ENCODE data around the gene SDHB. TPM values are rescaled to one million over a fixed set of nuclear protein-coding genes. Genes with fewer than 3 reads are reported as not detected.

The SDHB gene
- total and polyA plus RNA-seq, 2 of the 8 experiments (the other 6 are each of a cell fraction or from before 2014, with no cell fraction given), result 84.0 to 98.7 TPM

GRCh38 chr1:17059391-17060305 is 5.8 kb upstream of the SDHB start (continued):
- no peak for TF ChIP-seq CHD7 (IDR thresholded peaks at IDR 0.05; ENCODE audit: insufficient replicate concordance, low read length)
- TF ChIP-seq EP300 (IDR thresholded peaks at IDR 0.05; ENCODE audit: borderline replicate concordance in 1 of 2, low read depth in 2 of 2, low read length in 2 of 2), result no peak
- TF ChIP-seq USF2 (IDR thresholded peaks at IDR 0.05; ENCODE audit: low read length), result no peak
- no peak for TF ChIP-seq CBX5 (IDR thresholded peaks at IDR 0.05; ENCODE audit: low read depth, low read length)
- no peak for TF ChIP-seq KDM4A (IDR thresholded peaks at IDR 0.05; ENCODE audit: low read depth, low read length, severe bottlenecking)
- no peak for TF ChIP-seq TBP (IDR thresholded peaks at IDR 0.05; ENCODE audit: low read depth, low read length)
- no peak for TF ChIP-seq RXRA (IDR thresholded peaks at IDR 0.05; ENCODE audit: insufficient read depth, low read depth, low read length)
- peak; percentile 73; the same call in 1 of the 2 replicates for TF ChIP-seq YY1 (IDR thresholded peaks at IDR 0.05; ENCODE audit: low read depth, low read length)
